ENCODE data around the gene MMP3. TPM values are rescaled to one million over a fixed set of nuclear protein-coding genes. Genes with fewer than 3 reads are reported as not detected.
"Not testable (repeated sequence)": the region's sequence is repeated elsewhere in the genome, so short reads cannot be mapped to it uniquely, and the experiment has no call there.

Gene MMP3
- 0.19 TPM for polyA plus RNA-seq
- long read RNA-seq, donor 1 = 0 reads
- long read RNA-seq, donor 2 = 0 reads
- long read RNA-seq, donor 3 = 0 reads
- long read RNA-seq, donor 4 = 0 reads
- long read RNA-seq, donor 5 = 0 reads
- long read RNA-seq, donor 6 = 0 reads
- long read RNA-seq, donor 7 = 0 reads
- long read RNA-seq, donor 8 = 0 reads
- long read RNA-seq, donor 9 = 0 reads
- long read RNA-seq, donor 10 = 0 reads
- long read RNA-seq, donor 11 = 0 reads

GRCh38 chr11:102843489-102843888 lies at the start of gene MMP3:
Gene MMP3 (minus strand): TSS chr11:102843609. CDS start chr11:102843546, 63 bp downstream.
- no peak for DNase-seq
- Histone ChIP-seq H3K27ac (ENCODE audit: low read length) (no peak within 1 kb of the TSS), H3K36me3 (ENCODE audit: control insufficient read depth, insufficient read depth, low read length) (no peaks in the 10 kb centered on the region), H3K4me1 (ENCODE audit: control insufficient read depth, insufficient read depth, low read length) (no peaks in the 10 kb centered on the region), H3K9me3 (ENCODE audit: control insufficient read depth, low read depth, low read length) (no peaks in the 10 kb centered on the region), H3K27me3 (ENCODE audit: control insufficient read depth, insufficient read depth, low read length) (no peaks in the 10 kb centered on the region), H3K4me3 (ENCODE audit: low read length) (no peak within 1 kb of the TSS)
- no CpG with 5 or more reads among the region's 4 CpGs for WGBS (ENCODE audit: insufficient coverage, low lambda C conversion rate)

DNA sequence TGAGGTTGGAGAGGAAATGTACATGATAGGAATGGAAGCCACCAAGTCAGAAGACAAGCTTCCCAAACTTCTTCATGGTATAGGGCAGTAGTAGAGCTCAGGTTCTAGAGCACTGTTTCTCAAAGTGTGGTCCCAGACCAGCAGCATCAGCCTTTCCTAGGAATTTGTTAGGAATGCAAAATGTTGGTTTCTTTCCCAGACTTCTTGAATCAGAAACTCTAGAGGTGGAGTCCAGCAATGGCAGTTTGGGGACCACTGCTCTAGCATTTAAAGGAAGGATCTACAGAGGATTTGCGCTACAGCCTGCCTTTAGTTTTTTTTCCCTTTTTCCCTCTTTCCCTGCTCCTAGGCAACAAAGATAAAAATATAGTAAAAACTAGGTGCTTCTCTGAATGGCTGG lies 48.3 kb upstream of the MMP3 start:
- H3K4me3 ChIP-seq (ENCODE audit: low read length) = no peak overlapping the region
- no CpG with 5 or more reads among the region's 1 CpG for WGBS (ENCODE audit: insufficient coverage, low lambda C conversion rate)
- H3K27ac ChIP-seq (ENCODE audit: low read length) = no peak overlapping the region
- no peaks in the 10 kb centered on the region for H3K9me3 ChIP-seq (ENCODE audit: control insufficient read depth, low read depth, low read length)
- DNase-seq = no peak
- no peaks in the 10 kb centered on the region for H3K36me3 ChIP-seq (ENCODE audit: control insufficient read depth, insufficient read depth, low read length)
- H3K27me3 ChIP-seq (ENCODE audit: control insufficient read depth, insufficient read depth, low read length) = no peaks in the 10 kb centered on the region
- no peaks in the 10 kb centered on the region for H3K4me1 ChIP-seq (ENCODE audit: control insufficient read depth, insufficient read depth, low read length)

DNA sequence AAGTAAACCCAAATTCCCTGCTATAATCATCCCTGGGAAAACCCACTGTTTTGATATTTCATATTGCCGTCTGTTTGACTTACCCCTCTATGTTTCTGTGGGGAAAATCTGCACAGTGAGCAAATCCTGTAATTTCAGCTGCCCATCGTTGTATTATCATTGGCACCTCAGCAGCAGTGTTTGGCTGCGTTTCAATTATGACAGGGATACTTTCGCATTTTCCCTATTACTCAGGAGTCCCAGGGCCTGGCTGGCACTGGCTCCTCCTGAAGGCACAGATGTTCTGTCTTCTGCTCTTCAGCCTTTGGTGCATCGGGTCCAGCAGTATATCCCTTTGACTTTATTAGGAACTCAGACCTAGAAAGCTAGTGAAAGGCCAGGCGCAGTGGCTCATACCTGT lies 43.6 kb upstream of the MMP3 start:
- Histone ChIP-seq H3K4me1 (ENCODE audit: control insufficient read depth, insufficient read depth, low read length) (no peaks in the 10 kb centered on the region), H3K36me3 (ENCODE audit: control insufficient read depth, insufficient read depth, low read length) (no peaks in the 10 kb centered on the region), H3K27ac (ENCODE audit: low read length) (no peak overlapping the region), H3K4me3 (ENCODE audit: low read length) (no peak overlapping the region), H3K27me3 (ENCODE audit: control insufficient read depth, insufficient read depth, low read length) (no peaks in the 10 kb centered on the region), H3K9me3 (ENCODE audit: control insufficient read depth, low read depth, low read length) (no peaks in the 10 kb centered on the region)
- no CpG with 5 or more reads among the region's 6 CpGs for whole genome bisulfite sequencing (ENCODE audit: insufficient coverage, low lambda C conversion rate)
- no peak for DNase-seq

GRCh38 chr11:102883141-102883540 lies 39.7 kb upstream of the MMP3 start:
- Histone ChIP-seq H3K9me3 (ENCODE audit: control insufficient read depth, low read depth, low read length) (no peaks in the 10 kb centered on the region), H3K27ac (ENCODE audit: low read length) (no peak overlapping the region), H3K4me3 (ENCODE audit: low read length) (no peak overlapping the region), H3K4me1 (ENCODE audit: control insufficient read depth, insufficient read depth, low read length) (no peaks in the 10 kb centered on the region), H3K27me3 (ENCODE audit: control insufficient read depth, insufficient read depth, low read length) (no peaks in the 10 kb centered on the region), H3K36me3 (ENCODE audit: control insufficient read depth, insufficient read depth, low read length) (no peaks in the 10 kb centered on the region)
- 100% methylated on average over 2 of the region's 3 CpGs for WGBS (ENCODE audit: insufficient coverage, low lambda C conversion rate)
- no peak for DNase-seq

DNA sequence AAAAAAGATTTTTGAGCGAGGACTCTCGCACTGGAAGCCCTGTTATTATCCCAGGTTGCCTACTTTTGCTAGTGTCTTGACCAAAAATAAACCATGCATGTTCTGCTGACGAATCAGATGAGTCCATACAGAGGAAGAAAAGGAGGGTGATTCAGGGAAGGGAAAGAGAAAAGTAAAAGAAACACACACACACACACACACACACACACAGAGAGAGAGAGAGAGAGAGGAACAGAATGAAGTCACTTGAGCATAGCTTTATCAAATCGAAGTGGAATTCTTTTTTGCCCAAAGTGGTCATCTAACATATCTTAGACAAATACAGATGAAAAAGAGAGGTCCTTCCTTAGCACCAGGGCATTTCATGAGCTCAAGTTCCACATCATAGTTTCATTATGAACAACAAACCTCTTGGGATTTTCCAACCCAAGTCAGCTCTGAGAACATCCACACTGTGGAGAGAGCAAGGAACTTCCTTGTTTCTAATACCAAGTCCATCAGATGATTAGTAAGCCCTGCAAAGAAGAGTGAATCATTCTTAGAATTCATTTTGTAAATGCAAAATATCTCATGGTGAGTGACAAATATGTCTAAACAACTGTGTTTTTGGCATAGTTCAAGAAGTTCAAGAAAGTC lies 39.1 kb upstream of the MMP3 start:
- peak in 1 of 2 donors; percentile 3 for DNase-seq

DNA sequence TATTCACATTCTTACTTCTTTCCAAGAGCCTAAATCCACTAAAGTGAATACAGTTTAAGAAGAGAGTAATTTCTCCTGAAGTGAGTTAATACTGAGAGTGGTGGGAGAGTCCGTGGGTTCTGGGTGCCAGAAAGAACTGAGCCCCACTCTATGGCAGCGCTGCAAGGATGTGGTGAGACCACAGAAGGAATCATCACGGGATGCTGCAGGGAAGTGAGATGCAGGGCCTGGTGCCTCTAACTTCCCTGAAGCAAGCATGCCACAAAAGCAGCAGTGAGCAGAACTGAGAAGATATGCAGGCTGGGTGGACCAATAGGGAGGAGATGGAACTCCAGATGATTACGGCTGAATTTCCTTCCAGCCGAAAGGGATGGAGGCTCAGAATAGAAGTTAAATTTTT lies 36.4 kb upstream of the MMP3 start:
- Histone ChIP-seq H3K27ac (ENCODE audit: low read length) (no peak overlapping the region), H3K4me3 (ENCODE audit: low read length) (no peak overlapping the region), H3K36me3 (ENCODE audit: control insufficient read depth, insufficient read depth, low read length) (no peaks in the 10 kb centered on the region), H3K9me3 (ENCODE audit: control insufficient read depth, low read depth, low read length) (no peaks in the 10 kb centered on the region), H3K4me1 (ENCODE audit: control insufficient read depth, insufficient read depth, low read length) (no peaks in the 10 kb centered on the region), H3K27me3 (ENCODE audit: control insufficient read depth, insufficient read depth, low read length) (no peaks in the 10 kb centered on the region)
- no CpG with 5 or more reads among the region's 5 CpGs for WGBS (ENCODE audit: insufficient coverage, low lambda C conversion rate)
- DNase-seq = no peak

More for the DNA sequence above, 39.1 kb upstream of the MMP3 start:
- H3K27me3 ChIP-seq (ENCODE audit: control insufficient read depth, insufficient read depth, low read length) = no peaks in the 10 kb centered on the region
- H3K4me1 ChIP-seq (ENCODE audit: control insufficient read depth, insufficient read depth, low read length) = no peaks in the 10 kb centered on the region
- H3K4me3 ChIP-seq (ENCODE audit: low read length) = no peak overlapping the region
- H3K36me3 ChIP-seq (ENCODE audit: control insufficient read depth, insufficient read depth, low read length) = no peaks in the 10 kb centered on the region
- WGBS (ENCODE audit: insufficient coverage, low lambda C conversion rate) = 100% methylated on average over 2 of the region's 4 CpGs
- no peaks in the 10 kb centered on the region for H3K9me3 ChIP-seq (ENCODE audit: control insufficient read depth, low read depth, low read length)
- H3K27ac ChIP-seq (ENCODE audit: low read length) = no peak overlapping the region

- no peaks in the 10 kb centered on the region for H3K9me3 ChIP-seq (ENCODE audit: control insufficient read depth, low read depth, low read length)
- no peaks in the 10 kb centered on the region for H3K36me3 ChIP-seq (ENCODE audit: control insufficient read depth, insufficient read depth, low read length)
- no peaks in the 10 kb centered on the region for H3K27me3 ChIP-seq (ENCODE audit: control insufficient read depth, insufficient read depth, low read length)
- no peak overlapping the region for H3K4me3 ChIP-seq (ENCODE audit: low read length)
- H3K4me1 ChIP-seq (ENCODE audit: control insufficient read depth, insufficient read depth, low read length) = no peaks in the 10 kb centered on the region
- DNase-seq = no peak
- 88% methylated on average over 1 of the region's 2 CpGs for WGBS (ENCODE audit: insufficient coverage, low lambda C conversion rate)
- no peak overlapping the region for H3K27ac ChIP-seq (ENCODE audit: low read length)
Observed at GRCh38 chr11:102878595-102878994, 35.2 kb upstream of the MMP3 start.

DNA sequence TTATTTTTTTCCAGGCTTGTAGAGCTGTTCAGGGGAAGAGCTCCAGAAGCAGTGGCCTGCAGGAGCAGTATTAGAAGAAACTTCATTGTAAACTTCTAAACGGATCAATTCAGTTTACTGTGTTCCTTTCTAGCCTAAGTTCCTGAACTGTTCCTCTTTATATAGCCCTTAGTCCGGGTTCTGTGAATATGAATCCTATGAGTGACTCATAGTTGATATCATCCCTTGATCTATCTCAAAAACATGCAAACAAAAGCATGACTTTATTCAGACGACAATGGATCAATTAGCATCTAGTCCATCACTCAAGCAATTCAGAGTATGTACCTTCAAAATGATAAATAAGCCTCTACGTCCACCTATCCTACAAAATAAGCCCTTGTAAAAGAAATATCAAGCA lies 31.4 kb upstream of the MMP3 start, which contains the start of gene MMP12:
MMP12 (minus strand) TSS at position 131 of the 400 bp plus-strand sequence; CDS start at position 86, 45 bp downstream.
- Histone ChIP-seq H3K36me3 (ENCODE audit: control insufficient read depth, insufficient read depth, low read length) (no peaks in the 10 kb centered on the region), H3K27me3 (ENCODE audit: control insufficient read depth, insufficient read depth, low read length) (no peaks in the 10 kb centered on the region), H3K4me3 (ENCODE audit: low read length) (no peak within 1 kb of the TSS), H3K9me3 (ENCODE audit: control insufficient read depth, low read depth, low read length) (no peaks in the 10 kb centered on the region), H3K27ac (ENCODE audit: low read length) (no peak within 1 kb of the TSS), H3K4me1 (ENCODE audit: control insufficient read depth, insufficient read depth, low read length) (no peaks in the 10 kb centered on the region)
- WGBS (ENCODE audit: insufficient coverage, low lambda C conversion rate) = 88% methylated on average over 1 of the region's 4 CpGs
- DNase-seq = no peak

DNA sequence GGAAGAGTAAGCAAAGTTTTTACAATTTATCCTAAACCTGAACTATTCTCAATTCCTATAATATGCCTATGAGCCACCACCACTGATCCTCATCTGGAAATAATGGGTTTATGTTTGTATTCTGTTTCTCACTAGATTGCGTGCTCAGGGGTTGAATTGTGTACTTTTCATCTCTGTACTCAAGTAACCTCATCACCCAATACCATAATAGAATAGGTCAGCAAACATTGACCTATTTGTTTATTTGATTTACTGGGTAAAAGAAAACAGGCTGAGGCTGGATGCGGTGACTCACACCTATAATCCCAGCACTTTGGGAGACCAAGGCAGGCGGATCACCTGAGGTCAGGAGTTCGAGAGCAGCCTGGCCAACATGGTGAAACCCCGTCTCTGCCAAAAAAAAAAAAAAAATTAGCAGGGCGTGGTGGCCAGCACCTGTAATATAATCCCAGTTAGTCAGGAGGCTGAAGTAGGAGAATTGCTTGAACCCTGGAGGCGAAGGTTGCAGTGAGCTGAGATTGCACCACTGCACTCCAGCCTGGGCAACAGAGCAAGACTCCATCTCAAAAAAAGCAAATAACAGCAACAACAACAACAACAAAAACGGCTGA lies 26.1 kb upstream of the MMP3 start:
- not testable (repeated sequence) for H3K4me3 ChIP-seq (ENCODE audit: low read length); DNase-seq
- WGBS (ENCODE audit: insufficient coverage, low lambda C conversion rate) = 73% methylated on average over 3 of the region's 8 CpGs

DNA sequence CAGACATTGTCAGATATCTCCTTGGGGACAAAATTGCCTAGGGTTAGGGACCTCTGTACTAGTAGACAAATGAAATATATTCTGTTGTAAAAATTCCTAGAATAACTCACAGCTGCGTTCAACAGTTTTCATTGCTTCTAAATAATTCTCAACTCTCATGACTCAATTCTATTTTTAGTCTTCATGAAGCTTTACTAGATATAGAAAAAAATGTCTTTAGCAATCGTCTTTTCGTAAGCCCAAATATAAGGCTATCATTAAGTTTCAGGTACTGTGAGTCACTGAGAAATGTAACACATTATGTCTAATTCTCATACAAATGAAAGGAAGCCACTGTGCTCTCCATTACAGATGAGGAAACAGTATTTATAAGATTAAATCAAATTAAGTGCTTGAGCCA lies 24.9 kb upstream of the MMP3 start:
- WGBS (ENCODE audit: insufficient coverage, low lambda C conversion rate) = 67% methylated on average over 1 of the region's 3 CpGs
- DNase-seq = no peak
- no peak overlapping the region for H3K4me3 ChIP-seq (ENCODE audit: low read length)
- H3K4me1 ChIP-seq (ENCODE audit: control insufficient read depth, insufficient read depth, low read length) = no peaks in the 10 kb centered on the region
- no peaks in the 10 kb centered on the region for H3K9me3 ChIP-seq (ENCODE audit: control insufficient read depth, low read depth, low read length)
- H3K36me3 ChIP-seq (ENCODE audit: control insufficient read depth, insufficient read depth, low read length) = no peaks in the 10 kb centered on the region
- no peaks in the 10 kb centered on the region for H3K27me3 ChIP-seq (ENCODE audit: control insufficient read depth, insufficient read depth, low read length)
- no peak overlapping the region for H3K27ac ChIP-seq (ENCODE audit: low read length)

More for the DNA sequence above, 26.1 kb upstream of the MMP3 start:
- not testable (repeated sequence) for H3K4me1 ChIP-seq (ENCODE audit: control insufficient read depth, insufficient read depth, low read length); H3K9me3 ChIP-seq (ENCODE audit: control insufficient read depth, low read depth, low read length); H3K36me3 ChIP-seq (ENCODE audit: control insufficient read depth, insufficient read depth, low read length); H3K27ac ChIP-seq (ENCODE audit: low read length); H3K27me3 ChIP-seq (ENCODE audit: control insufficient read depth, insufficient read depth, low read length)

Data from large intestine (tissue), 12 donors.